Measurements from ENCODE around the gene PDE4D.

DNA sequence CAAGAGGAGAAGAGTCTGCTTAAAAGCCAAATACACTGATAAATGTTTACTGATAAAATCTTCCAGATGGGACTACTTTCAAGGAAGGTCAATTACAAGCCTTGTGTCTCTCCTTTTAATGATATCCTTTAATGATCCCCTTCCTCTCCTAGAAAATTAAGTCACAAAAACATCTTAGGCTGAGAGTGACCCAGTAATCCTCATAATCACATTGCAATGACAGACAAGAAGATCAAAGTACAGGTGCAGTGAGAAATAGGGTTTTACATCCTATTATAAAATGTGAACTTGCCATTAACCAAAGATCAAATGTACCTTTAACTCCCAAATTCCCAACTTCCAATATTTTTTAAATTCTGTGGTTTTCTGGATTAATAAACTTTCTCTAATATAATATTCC is 795.8 kb downstream of the PDE4D start:
- TF ChIP-seq EZH2 (IDR thresholded peaks at IDR 0.05; ENCODE audit: insufficient read depth, poor library complexity, severe bottlenecking) (no peak), EZH2phosphoT487 (IDR thresholded peaks at IDR 0.05; ENCODE audit: insufficient read depth, low read depth) (no peak)

Data from GM23248 (cell line).